Measurements from ENCODE around the gene MRPS18C.
"Not testable (repeated sequence)": the region's sequence is repeated elsewhere in the genome, so short reads cannot be mapped to it uniquely, and the experiment has no call there.

MRPS18C gene

DNA sequence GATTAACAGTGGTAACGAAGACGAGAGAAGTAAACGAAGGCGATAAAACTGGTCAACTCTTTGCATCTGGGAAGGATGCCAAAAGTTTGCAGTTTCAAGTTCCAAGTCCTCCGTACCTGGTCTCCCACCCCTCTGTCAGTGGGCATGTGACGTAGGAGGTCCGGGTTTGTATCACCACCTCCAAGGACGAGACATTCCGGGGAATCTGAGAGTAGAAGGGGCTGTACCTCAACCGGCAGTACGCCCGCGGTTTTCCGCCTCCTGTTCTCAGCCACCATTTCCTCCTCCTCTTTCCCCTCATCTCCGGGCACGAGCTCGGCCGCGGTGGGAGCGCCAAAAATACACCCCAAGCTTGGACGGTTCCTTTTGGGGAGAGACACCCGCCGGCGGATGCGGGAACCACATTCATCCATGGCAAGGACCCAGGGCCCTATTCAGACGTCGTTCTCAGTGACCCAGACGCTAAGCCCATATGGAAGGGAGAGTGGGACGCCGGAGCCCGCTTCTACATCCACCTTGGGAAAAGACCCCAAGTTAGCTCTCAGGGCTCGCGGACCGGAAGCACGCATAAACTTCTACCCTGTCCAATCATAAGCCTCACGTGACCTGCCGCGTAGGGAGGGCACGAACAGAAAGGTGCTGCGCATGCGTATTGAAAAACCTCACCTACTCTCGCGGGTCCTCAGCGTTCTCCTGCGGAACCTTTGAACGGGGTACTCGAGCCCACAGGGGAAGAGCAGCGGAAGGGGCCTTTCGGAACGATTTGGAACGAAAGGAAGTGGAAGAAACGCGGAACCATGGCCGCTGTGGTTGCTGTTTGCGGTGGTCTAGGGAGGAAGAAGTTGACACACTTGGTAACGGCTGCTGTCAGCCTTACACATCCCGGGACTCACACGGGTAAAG is at the start of gene MRPS18C, which contains the start of gene HELQ:
TSS of gene MRPS18C (plus strand) at position 778 of the 903 bp plus-strand sequence. CDS start at position 798, 20 bp downstream.
TSS of gene HELQ (minus strand) at position 543 of the 903 bp plus-strand sequence. CDS start at position 413, 130 bp downstream.
- DNase-seq, result peak; percentile 98

DNA sequence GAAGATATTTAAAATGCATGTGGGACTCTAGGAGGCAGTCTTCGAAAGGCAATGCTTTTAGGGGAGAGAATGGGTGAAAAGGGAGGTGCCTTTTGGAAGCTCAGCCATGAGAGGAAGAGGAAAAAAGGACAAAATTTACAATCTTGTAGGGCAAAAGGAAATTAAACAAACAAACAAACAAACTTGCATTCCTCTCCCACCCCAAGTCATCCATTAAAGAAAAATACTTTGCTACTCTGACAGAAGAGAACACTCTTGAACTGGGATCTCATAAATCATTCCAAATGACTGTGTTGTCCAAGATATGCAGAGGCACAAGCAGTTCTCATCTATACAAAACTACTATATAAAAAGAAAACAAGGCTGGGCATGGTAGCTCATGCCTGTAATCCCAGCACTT is 47.0 kb upstream of the MRPS18C start:
- DNase-seq, result no peak

DNA sequence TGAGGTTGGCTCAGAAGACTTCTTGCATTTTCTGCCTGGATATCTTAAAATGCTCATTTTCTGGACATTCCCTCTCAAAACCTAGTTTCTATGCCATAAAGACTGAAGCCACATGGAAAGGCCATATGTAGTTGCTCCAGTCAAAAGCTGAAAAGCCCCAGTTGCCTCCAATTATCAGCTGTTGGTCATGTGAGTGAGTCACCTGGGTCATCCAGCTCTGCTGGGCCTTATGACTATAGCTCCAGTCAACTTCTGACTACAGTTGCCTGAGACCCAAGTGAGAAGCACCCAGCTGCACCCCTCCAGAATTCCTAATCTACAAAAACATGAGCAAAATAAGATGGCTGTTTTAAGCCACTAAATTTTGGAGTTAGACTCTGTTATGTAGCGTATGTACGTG is 42.2 kb upstream of the MRPS18C start:
- DNase-seq, result no peak

DNA sequence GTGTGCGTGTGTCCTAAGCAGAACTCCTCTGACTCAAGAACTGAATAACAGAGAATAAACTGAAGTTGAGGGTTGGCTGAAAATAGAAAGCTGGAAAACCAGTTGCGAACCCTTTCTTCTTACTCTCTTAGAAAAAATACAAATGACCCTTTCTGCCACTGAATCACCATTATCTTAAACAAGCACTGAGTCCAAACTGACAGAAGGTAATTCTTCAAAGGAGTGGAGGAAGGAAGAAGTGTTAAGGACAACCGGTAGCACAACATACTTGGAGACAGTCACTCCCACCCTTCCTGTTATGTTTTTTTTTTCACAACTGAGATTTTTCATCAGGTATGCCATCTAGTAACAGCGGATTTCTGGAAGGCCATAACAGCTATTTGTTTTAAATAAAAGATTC is 38.3 kb upstream of the MRPS18C start:
- no peak for DNase-seq

DNA sequence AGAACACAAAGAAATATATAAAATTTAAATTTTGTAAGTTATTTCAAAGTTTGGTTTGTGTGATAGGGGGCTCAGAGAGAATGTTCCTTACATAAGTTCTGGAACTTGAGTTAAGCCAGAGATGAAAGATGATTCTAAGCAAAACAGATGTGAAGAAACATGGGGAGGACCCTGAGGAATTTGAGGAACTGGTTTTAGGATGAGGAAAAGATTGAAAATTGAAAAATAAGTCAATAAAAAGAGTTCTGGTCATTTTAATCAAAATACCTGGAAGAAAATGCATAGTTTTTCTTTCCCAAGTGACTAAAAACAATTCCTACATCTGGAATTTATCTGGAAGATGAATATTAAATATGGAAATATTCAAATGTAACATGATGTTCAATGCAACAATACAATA is 37.6 kb upstream of the MRPS18C start:
- no peak for DNase-seq

DNA sequence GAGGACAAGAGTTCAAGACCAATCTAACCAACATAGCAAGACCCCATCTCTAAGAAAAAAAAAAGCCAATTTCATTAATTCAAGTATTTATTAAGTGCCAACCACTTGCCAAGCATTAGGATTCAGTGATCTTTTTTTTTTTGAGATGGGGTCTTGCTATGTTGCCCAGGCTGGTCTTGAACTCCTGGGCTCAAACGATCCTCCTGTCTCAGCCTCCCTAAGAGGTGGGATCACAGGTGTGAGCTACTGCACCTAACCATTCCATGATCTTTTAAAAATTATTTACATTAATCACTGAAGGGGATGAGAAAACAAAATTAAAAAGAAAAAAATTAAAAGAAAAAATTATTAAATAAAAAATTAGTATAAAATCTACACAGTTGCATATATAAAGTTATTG is 24.7 kb upstream of the MRPS18C start:
- DNase-seq, result no peak

DNA sequence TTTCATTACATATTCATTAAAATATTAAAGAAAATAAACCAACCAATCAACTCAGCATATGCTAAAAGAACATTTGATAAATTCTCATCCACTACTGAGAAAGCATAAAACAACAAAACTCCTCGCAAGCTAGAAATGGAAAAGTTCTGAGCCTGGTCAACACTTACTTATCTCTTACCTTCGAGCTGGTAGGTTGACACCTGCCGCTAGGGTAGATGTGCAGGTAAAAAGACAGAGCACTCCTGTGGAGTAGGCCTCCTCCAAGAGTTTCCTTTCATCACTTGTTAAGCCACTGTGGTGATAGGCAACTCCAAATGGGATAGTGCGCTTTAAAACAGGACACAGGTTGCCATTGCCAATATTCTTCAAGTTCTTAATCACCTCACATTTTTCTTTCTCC is 19.2 kb upstream of the MRPS18C start:
- no peak for DNase-seq

DNA sequence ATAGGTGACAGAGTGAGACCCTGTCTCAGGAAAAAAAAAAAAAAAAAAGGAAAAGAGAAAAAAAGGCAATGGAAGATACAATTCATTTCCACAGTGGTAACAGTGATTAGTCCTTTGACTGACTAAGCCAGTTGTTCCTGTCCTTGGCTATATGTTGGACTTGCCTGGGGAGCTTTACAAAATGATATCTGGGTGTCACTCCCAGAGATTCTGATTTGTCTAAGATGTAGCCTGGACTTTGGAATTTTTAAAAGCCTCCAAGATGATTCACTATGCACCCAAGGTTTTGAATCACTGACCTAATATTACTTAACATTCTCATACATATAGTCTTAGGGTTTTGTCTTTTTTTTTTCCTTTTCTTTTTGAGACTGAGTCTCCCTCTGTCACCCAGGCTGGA is 17.1 kb upstream of the MRPS18C start:
- no peak for DNase-seq

DNA sequence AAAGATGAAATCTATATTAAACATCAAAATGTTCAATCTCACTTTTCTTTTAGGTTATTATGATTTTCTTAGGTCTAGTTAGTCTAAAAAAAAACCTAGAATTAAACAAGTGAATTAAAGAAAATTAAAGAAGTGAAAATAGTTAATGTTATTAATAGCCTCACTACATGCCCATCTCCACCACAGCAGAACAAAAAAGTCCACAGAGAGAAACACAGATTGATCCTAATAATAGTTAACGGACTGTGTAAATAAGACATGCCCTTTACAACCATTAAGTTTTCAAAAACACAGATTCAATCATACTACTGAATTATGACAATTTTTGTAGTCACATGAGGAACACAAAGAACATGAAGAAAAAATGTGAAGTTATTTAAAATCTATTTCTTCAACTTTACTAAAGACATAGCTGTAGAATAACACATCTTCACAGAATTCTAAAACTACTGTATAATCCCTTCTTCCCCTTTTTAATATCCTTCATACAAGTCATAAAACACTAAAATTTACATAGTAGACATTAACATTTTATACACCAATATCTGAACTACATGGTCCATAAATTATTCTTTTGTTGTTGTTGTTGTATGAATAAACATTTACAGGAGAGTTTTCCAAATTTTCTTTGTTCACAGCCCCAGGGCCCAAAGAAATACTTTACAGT is 15.6 kb upstream of the MRPS18C start:
- no peak for DNase-seq

DNA sequence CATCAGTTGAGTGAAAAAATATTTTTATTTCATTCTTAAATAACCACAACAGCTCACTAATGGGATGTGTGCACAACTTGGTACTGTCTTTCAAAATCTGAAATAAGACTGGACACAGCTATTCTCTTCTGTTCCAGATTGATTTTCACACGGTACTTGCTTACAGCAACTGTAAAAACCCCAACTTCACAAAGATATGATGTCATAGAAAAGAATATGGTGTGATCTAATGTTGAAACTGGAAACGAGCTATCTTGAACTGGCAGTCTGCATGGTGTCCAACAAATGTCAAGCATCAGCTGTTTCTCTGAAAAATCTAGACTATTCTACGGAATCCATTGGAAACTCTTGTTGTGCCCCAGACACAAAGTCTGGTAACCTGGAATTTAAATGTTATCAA is 15.0 kb upstream of the MRPS18C start:
- DNase-seq, result no peak

DNA sequence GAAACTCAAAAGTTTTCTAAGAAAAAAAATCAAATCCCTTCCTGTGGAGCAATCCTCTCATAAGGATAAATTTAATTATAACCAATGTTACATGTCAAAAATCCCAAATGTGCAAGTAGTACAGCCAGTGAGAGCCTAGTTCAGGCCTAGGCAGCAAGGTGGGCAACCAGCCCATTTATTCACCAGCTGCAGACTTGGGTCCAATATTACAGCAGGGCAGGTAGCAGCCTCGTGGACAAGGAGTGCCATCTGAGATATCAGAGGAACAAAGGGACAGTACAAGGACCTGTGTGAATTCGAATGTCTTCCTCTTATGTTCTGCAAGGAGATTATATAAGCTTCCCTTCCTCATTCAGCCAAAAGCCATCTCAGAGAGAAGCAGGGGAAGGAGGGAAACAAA is 6.8 kb upstream of the MRPS18C start:
- no peak for DNase-seq

DNA sequence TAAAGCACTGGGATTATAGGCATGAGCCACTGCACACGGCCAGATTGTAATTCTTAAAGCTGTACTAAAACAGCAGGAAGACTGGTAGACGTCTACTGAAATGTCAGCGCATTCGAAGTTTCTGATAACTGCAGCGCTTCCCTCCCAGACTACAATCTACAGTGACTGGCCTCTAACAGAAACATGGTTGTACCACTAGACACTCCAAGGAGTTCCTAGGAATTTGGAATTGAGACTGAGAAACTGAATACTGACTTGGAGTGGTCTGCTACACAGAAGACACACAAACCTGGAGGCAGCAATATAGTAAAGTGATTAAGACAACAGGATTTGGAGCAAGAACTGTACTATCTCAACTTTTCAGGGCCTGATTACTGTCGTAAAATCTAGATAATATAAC is 1.2 kb upstream of the MRPS18C start:
- no peak for DNase-seq

DNA sequence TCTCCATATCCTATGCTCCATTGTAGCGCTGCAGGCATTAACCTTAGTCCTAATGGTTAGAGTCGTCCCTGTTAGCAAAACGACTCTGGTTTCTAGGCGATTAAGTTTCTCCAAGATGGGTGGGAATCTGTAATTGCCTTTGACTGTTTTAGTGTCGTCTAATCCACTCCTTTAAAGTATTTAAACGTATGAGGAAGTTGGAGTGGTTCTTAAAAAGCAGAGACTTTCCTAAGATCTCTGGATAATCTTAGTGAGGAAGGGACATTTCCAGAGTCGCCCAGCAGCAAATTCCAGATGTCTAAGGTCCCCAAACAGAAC is 285 bp downstream of the MRPS18C start:
- no peak for DNase-seq

DNA sequence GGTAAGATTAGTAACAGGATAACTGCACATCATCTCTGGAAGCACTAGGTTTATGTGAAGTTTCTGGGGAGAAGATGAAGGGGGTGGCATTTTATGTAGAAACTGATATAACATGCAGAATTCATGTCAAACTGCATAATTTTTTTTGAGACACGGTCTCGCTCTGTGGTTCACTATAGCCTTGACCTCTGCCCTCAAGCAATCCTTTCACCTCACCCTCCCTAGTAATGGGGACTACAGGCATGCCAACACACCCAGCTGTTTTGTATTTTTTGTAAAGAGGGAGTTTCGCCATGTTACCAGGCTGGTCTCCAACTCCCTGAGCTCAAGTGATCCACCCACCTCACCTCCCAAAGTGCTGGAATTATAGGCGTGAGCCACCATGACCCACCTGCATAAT is 17.6 kb downstream of the MRPS18C start:
- no peak for DNase-seq

DNA sequence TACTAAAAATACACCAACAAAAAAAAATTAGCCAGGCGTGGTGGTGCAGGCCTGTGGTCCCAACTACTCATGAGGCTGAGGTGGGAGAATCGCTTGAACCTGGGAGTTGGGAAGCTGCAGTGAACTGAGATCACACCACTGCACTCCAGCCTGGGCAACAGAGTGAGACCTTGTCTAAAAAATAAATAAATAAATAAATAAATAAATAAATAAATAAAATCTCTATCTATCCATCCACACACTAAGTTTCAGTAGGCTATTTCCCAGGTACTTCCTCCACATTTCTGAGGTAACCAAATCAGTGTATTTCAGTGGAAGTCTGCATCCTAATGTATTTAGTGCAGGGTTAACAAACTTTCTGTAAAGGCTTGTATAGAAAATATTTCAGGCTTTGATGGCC is 18.1 kb downstream of the MRPS18C start:
- no peak for DNase-seq

DNA sequence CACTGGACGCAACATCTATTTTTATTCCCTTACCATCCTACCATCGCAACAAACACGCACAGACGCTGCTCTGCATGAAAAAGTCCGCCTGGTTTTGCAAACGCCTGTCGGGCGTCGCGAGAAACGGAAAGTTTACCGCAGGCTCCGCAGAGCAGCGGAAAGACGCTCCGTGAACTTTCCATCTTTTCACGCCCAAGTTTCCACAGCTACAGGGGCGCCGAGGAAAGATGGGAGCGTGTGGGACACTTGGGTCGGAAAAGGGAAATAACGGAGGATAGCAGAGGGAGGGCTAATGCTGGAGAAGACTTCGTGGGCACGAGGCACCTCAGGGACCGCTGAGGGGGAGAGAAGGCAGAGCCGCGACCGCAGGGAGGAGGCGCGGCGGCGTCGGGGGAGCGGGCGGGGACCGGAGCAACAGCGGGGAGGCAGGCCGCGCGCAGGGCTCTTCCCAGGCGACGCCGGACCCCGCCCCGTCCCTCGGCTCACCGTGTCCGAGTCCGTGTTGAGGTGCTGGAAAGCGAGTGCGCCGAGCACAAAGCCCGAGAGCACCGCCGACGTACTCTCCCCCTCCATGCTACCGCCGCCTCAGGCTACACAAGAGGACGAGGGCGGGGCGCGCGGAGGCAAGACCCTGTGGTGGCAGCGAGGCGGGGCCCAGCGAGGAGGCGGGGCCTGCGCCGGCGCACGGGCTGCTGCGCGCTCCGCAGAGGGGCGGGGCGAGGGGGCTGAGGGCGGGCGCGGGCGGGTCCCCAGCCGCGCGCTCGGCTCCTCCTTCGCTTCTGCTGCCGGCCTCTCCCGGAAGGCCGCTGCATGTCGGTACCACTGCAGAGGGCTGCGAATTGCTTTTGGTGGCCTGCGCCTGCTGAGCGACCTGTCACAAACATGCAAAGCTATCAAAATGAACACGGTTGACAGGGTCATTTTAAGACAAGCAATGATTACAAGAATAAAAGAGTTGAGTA is 28.9 kb downstream of the MRPS18C start, which contains the start of gene ABRAXAS1:
TSS of gene ABRAXAS1 (minus strand) at position 601 of the 962 bp plus-strand sequence. CDS start at position 573, 28 bp downstream.
- DNase-seq, result peak; percentile 87 to 93

DNA sequence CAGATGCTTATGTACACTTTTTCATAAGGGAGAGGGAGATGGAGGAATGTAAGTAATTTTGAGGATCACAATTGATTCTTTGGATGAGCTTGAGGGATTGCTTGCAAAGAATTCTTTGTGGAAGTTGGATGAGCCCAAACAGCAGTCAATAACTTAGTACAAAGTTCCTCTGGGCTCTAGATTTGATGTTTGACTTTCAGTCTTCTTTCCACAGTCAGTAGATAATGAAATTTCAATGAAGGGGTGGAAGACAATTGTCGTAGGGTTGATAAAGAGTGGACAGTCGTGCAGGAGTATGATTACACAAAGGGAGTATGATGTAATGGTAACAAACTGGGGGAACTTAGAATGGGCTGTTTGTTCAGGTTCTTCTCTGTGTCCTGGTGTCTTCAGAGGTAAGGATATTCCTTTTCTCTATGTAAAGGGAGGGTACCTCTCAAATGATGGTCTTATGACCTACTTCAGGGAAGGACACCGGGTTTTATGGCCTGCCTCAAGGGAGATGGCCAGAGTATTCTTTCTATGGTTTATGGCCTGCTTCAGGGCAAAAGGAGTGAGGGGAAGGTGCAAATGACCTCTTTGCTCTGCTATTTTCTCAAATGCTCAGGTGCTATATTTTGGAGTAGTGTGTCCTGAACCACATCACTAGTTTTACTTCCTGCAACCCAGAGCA is 30.7 kb downstream of the MRPS18C start:
- DNase-seq, result no peak

DNA sequence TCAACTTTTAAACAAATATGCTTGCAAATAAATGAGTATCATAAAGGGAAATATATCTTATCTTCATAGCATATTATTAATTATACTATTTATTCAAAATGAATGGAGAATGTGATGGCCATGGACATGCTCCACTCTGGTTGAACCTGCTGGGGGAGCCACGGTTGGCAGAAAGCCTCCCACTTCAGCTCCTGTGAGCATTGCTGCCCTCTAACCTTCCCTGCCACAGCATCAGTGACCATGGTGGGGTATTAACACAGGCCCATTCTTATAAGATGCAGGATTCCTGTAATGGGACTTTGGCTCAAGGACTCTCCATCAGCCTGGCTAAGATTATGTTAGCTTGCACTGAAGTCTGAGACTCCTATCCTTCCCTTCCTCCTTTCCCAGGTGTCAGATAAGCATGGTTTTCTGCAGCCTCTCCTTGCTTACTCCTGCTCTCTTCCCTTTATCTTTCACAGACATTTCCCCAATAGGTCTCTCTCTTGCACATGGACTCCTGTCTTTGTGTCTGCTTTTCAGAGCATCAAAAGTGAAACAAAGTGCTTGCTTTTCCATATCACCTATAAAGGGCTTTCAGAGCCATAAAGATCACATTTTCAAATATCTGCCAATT is 34.0 kb downstream of the MRPS18C start:
- DNase-seq, result no peak

DNA sequence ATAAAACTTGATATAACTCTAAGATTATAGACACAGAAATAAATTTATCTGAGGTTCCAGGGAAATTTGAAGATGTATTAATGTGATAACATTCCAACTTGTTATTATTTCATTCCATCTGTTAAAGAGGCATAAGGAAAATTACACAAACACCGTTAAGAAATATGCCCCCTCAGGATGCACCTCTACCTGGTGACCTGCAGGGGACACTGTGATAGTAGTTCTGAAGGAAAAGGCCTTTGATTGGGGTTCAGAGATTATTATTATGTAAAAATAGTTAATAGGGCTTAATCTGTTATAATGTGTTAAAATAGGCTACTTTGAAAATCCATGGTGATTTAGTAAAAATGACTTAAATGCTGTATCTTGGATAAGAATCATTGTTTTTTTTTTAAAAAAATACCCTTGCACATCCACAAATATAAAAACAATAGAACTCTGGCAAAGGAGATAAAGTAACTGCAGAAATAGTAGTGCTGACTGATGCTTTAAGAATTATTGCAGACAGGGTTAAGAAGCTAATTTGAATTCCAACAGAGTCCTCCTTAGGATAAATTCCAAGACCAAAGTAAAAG is 35.1 kb downstream of the MRPS18C start:
- peak; percentile 42 to 47 for DNase-seq

DNA sequence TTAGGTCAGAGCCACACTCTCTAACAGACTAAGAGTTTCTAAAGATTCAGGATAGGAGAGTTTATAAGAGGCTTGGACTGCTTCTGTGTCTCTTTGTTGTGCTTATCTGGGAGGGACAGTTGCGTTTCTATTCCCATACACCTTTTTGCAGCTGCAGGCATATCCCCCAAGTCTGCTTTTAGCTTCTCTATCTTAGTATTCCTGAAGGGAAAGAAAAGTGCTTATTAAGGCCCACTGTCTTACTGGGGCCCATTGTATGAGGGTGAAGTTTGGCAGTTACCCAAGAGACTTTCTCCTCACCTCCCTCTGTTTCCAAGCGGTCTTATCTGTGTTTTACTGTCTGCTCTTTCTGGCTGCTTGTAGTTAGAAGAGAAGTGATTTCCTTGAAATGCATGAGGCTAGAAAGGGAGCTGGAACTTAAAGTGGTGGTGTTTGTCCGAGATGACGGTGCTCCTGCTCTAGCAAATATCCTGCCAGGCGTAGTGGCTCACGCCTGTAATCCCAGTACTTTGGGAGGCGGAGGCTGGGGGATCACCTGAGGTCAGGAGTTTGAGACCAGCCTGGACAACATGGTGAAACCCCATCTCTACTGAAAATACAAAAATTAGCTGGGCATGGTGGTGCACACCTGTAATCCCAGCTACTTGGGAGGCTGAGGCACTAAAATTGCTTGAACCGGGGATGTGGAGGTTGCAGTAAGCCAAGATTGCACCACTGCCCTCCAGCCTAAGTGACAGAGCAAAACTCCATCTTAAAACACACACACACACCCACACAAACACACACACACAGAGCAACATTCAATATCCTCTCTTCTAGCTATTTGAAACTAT is 40.4 kb downstream of the MRPS18C start:
- not testable (repeated sequence) for DNase-seq

DNA sequence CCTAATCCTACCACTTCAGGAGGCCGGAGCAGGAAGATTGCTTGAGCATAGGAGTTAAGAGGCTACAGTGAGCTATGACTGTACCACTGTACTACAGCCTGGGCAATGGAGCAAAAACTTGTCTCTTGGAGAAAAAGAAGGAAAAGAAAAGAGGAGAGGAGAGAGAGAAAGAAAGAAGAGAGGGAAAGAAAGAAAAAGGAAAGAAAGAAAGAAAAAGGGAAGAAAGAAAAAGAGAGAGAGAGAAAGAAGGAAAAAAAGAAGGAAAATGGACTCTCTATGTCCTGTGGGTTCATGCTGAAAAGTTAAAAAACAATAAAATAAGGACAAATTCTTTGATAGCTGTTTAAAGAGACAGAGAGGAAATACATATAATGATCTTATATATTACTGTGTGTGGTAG is 42.3 kb downstream of the MRPS18C start:
- DNase-seq, result no peak
